Fibroblast of lung (primary cell): ENCODE results near the gene UBE2Z.

Experiments
- EZH2 ChIP-seq: IDR thresholded peaks from 2 replicates; pipeline ENCODE4 v1.5.1; 2012; ENCODE audit warnings: low read length, control low read depth, mild to moderate bottlenecking; ENCODE audit errors: missing control alignments
- TF ChIP-seq, protein P1 (sequence below), 2 donors: IDR thresholded peaks in 1 of 2; conservative IDR thresholded peaks in 1 of 2; 1 replicate in 1 of 2; 2 replicates in 1 of 2; pipeline ENCODE4 v1.5.1; 2011 to 2012; ENCODE audit warnings: low read length in 2 of 2, control low read depth in 1 of 2, inconsistent platforms in 1 of 2, low read depth in 1 of 2, mild to moderate bottlenecking in 1 of 2

- no peak for TF ChIP-seq EZH2
- TF ChIP-seq, protein P1, sequence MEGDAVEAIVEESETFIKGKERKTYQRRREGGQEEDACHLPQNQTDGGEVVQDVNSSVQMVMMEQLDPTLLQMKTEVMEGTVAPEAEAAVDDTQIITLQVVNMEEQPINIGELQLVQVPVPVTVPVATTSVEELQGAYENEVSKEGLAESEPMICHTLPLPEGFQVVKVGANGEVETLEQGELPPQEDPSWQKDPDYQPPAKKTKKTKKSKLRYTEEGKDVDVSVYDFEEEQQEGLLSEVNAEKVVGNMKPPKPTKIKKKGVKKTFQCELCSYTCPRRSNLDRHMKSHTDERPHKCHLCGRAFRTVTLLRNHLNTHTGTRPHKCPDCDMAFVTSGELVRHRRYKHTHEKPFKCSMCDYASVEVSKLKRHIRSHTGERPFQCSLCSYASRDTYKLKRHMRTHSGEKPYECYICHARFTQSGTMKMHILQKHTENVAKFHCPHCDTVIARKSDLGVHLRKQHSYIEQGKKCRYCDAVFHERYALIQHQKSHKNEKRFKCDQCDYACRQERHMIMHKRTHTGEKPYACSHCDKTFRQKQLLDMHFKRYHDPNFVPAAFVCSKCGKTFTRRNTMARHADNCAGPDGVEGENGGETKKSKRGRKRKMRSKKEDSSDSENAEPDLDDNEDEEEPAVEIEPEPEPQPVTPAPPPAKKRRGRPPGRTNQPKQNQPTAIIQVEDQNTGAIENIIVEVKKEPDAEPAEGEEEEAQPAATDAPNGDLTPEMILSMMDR (conservative IDR thresholded peaks at IDR 0.05 in 1 of 2, IDR thresholded peaks at IDR 0.05 in 1 of 2; ENCODE audit: low read depth in 1 of 2, low read length in 2 of 2): no peak
Observed at GRCh38 chr17:48871551-48872351, 36.5 kb upstream of the UBE2Z start.
